ENCODE measurements around the gene MAP2K7. TPM values are rescaled to one million over a fixed set of nuclear protein-coding genes. Genes with fewer than 3 reads are reported as not detected.

MAP2K7 gene
- total and polyA plus RNA-seq, 2 of the 4 experiments (the other 2 are of a cell fraction), result 4.1 to 15.6 TPM

DNA sequence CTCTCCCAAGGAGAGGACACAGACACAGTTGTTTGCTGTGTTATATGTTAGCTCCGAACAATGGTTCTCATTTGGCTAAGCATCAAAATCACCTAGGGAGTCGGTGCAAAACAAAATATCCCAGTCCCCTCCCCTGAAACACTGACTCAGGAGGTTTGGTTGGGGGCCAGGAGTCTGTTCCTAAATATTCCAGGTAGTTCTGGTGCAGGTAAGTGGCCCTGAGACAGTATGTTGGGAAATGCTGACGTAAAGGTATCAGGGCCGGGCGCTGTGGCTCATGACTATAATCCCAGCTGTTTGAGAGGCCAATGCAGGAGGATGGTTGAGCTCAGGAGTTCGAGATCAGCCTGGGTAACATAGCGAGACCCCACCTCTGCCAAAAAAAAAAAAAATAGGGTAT is 2.3 kb upstream of the MAP2K7 start:
- in situ Hi-C loops (cut with MboI; ENCODE audit: low sequenced_read_pairs), result no loop called here
- dilution Hi-C loops (cut with HindIII; ENCODE audit: low sequenced_read_pairs, unreplicated experiment), result no loop called here
- no TSS peak for BruUV-seq (replicated peaks)
- ATAC-seq (ENCODE audit: low read depth), result no peak
- Histone ChIP-seq H2BK120ac (ENCODE audit: low read depth, low read length) (no peak overlapping the region), H3K14ac (replicated peaks; ENCODE audit: low read depth, low read length) (no peak overlapping the region), H4K8ac (ENCODE audit: low read depth in 2 of 2, low read length in 2 of 2) (no peak overlapping the region), H3K27me3 (ENCODE audit: control insufficient read depth, insufficient read depth, low read length) (no peaks in the 10 kb centered on the region), H3K9me3 (ENCODE audit: control insufficient read depth, insufficient read depth, low read length) (no peaks in the 10 kb centered on the region), H3K79me1 (ENCODE audit: low read depth in 1 of 2, low read length in 2 of 2) (peaks cover 14 to 31% of the 10 kb centered on the region in 2 experiments; a peak in 3 of 4 replicates), H3K9ac (ENCODE audit: low read depth, low read length) (no peak overlapping the region), H2AK5ac (ENCODE audit: low read depth, low read length) (no peak overlapping the region), H3K23ac (ENCODE audit: low read depth, low read length) (no peak overlapping the region), H3K36me3 (ENCODE audit: control insufficient read depth, insufficient read depth, low read length) (peaks cover 20% of the 10 kb centered on the region), H2AFZ (replicated peaks; ENCODE audit: low read length, poor library complexity) (no peak overlapping the region), H2AK9ac (replicated peaks; ENCODE audit: low read depth, low read length, poor library complexity) (no peak overlapping the region), H3K4me3 (ENCODE audit: insufficient read depth, low read depth, low read length) (no peak overlapping the region), H3K9me1 (ENCODE audit: insufficient read depth, low read length) (peaks cover 11% of the 10 kb centered on the region), H3K56ac (ENCODE audit: extremely low read depth, insufficient read depth, low read length) (no peak overlapping the region), H2BK15ac (ENCODE audit: low read depth, low read length) (no peak overlapping the region), H4K5ac (ENCODE audit: low read depth, low read length) (no peak overlapping the region), H3K18ac (ENCODE audit: low read depth, low read length) (no peak overlapping the region), H2BK20ac (ENCODE audit: low read depth, low read length) (no peak overlapping the region), H4K20me1 (ENCODE audit: insufficient read depth, low read length) (peaks cover 23% of the 10 kb centered on the region), H3K4ac (ENCODE audit: low read depth, low read length) (no peak overlapping the region), H3K4me1 (ENCODE audit: control insufficient read depth, insufficient read depth, low read length) (peaks cover 10% of the 10 kb centered on the region), H2BK5ac (ENCODE audit: low read depth, low read length, poor library complexity, severe bottlenecking) (no peak overlapping the region), H3K27ac (ENCODE audit: insufficient read depth, low read length) (no peak overlapping the region), H3K4me2 (ENCODE audit: low read depth, low read length) (no peak overlapping the region), H4K91ac (ENCODE audit: insufficient read depth, low read depth, low read length) (no peak overlapping the region)
- ChIA-PET CTCF (no interaction called here), POLR2A (ENCODE audit: unreplicated experiment) (no interaction called here)
- WGBS, 2 experiments (ENCODE audit: extremely low coverage in 2 of 2, insufficient read length in 1 of 2), result no CpG with 5 or more reads among the region's 7 CpGs
- intact Hi-C loops (cut with micrococcal nuclease), result no loop called here
- no peak for TF ChIP-seq BHLHE40 (IDR thresholded peaks at IDR 0.05; ENCODE audit: low read depth, low read length)
- TF ChIP-seq, protein P1, sequence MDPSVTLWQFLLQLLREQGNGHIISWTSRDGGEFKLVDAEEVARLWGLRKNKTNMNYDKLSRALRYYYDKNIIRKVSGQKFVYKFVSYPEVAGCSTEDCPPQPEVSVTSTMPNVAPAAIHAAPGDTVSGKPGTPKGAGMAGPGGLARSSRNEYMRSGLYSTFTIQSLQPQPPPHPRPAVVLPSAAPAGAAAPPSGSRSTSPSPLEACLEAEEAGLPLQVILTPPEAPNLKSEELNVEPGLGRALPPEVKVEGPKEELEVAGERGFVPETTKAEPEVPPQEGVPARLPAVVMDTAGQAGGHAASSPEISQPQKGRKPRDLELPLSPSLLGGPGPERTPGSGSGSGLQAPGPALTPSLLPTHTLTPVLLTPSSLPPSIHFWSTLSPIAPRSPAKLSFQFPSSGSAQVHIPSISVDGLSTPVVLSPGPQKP (IDR thresholded peaks at IDR 0.05; ENCODE audit: borderline replicate concordance, low read depth, low read length), result no peak
- no peak for TF ChIP-seq POLR2A (IDR thresholded peaks at IDR 0.05; ENCODE audit: low read depth, low read length)
- TF ChIP-seq MXI1 (IDR thresholded peaks at IDR 0.05; ENCODE audit: borderline replicate concordance, low read depth, low read length), result no peak
- TF ChIP-seq RFX5 (IDR thresholded peaks at IDR 0.05; ENCODE audit: low read depth, low read length), result no peak
- TF ChIP-seq MAZ (IDR thresholded peaks at IDR 0.05; ENCODE audit: borderline replicate concordance, low read depth, low read length), result no peak
- no peak for TF ChIP-seq RAD21 (IDR thresholded peaks at IDR 0.05; ENCODE audit: low read length)
- TF ChIP-seq RCOR1 (IDR thresholded peaks at IDR 0.05; ENCODE audit: insufficient replicate concordance, low read length), result no peak
- no peak for DNase-seq
